Measurements from ENCODE around the gene PACRG. TPM values are rescaled to one million over a fixed set of nuclear protein-coding genes. Genes with fewer than 3 reads are reported as not detected.

Gene PACRG
- total and polyA plus RNA-seq, 10 of the 15 experiments (the other 5 are each of a cell fraction or from before 2014, with no cell fraction given) = not detected

DNA sequence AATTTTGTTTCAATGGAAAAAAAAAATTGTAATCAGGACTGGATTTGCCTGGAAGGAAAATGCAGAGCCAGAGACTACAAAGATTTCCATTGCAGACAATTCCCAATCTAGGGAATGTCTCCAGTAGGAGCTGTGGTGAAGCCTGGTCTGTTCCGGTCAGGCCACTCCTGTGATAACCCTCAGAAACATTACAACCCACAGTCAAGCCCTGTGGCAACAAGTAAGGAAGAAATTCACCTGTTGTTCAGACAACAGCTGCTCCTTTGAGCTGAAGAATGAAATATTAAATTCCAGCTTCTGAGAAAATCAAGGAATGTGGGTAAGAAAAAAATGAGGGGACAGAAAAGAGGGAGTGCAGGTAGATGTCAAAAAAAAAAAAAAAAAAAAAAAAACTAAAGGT is 8.2 kb upstream of the PACRG start (continued):
- TF ChIP-seq, protein P1, sequence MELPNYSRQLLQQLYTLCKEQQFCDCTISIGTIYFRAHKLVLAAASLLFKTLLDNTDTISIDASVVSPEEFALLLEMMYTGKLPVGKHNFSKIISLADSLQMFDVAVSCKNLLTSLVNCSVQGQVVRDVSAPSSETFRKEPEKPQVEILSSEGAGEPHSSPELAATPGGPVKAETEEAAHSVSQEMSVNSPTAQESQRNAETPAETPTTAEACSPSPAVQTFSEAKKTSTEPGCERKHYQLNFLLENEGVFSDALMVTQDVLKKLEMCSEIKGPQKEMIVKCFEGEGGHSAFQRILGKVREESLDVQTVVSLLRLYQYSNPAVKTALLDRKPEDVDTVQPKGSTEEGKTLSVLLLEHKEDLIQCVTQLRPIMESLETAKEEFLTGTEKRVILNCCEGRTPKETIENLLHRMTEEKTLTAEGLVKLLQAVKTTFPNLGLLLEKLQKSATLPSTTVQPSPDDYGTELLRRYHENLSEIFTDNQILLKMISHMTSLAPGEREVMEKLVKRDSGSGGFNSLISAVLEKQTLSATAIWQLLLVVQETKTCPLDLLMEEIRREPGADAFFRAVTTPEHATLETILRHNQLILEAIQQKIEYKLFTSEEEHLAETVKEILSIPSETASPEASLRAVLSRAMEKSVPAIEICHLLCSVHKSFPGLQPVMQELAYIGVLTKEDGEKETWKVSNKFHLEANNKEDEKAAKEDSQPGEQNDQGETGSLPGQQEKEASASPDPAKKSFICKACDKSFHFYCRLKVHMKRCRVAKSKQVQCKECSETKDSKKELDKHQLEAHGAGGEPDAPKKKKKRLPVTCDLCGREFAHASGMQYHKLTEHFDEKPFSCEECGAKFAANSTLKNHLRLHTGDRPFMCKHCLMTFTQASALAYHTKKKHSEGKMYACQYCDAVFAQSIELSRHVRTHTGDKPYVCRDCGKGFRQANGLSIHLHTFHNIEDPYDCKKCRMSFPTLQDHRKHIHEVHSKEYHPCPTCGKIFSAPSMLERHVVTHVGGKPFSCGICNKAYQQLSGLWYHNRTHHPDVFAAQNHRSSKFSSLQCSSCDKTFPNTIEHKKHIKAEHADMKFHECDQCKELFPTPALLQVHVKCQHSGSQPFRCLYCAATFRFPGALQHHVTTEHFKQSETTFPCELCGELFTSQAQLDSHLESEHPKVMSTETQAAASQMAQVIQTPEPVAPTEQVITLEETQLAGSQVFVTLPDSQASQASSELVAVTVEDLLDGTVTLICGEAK (IDR thresholded peaks at IDR 0.05; ENCODE audit: borderline replicate concordance) = no peak

GRCh38 chr6:162721404-162721687 is 6.4 kb upstream of the PACRG start:
- Histone ChIP-seq H4K20me1 (ENCODE audit: control insufficient read depth, insufficient read depth) (no peaks in the 10 kb centered on the region), H3K36me3 (ENCODE audit: control insufficient read depth in 2 of 2, insufficient read depth in 2 of 2, low read length in 1 of 2) (no peaks in the 10 kb centered on the region), H3K4me3 (no peak overlapping the region), H3K27ac (ENCODE audit: control insufficient read depth, insufficient read depth) (no peak overlapping the region), H3K4me1 (ENCODE audit: control insufficient read depth, insufficient read depth, low read length) (no peaks in the 10 kb centered on the region), H3K9me3 (replicated peaks; ENCODE audit: control insufficient read depth, insufficient read depth, low read length) (no peaks in the 10 kb centered on the region), H3K4me2 (ENCODE audit: control insufficient read depth, insufficient read depth) (no peak overlapping the region), H3K79me2 (ENCODE audit: control insufficient read depth, insufficient read depth, low read length) (no peaks in the 10 kb centered on the region), H3K27me3 (replicated peaks in 1 of 2; ENCODE audit: control insufficient read depth in 2 of 2, insufficient read depth in 2 of 2, low read length in 1 of 2) (no peaks in the 10 kb centered on the region), H2AFZ (ENCODE audit: control insufficient read depth, low read depth, low read length) (no peak overlapping the region), H3K9ac (ENCODE audit: control insufficient read depth, insufficient read depth, low read length) (no peak overlapping the region)
- ATAC-seq = no peak
- DNase-seq (ENCODE audit: low read depth, low spot score) = no peak
- FAIRE-seq = no peak
- CTCF ChIA-PET = no interaction called here
- RAD21 ChIA-PET (ENCODE audit: unreplicated experiment) = no interaction called here
- BruUV-seq (replicated peaks) = no TSS peak
- in situ Hi-C loops (cut with MboI) (no loop called here), intact Hi-C loops (cut with micrococcal nuclease; ENCODE audit: unreplicated experiment) (no loop called here)
- SMC1A ChIA-PET (ENCODE audit: uncharacterized antibody, unreplicated experiment) = no interaction called here
- POLR2A ChIA-PET = no interaction called here
- 56% methylated on average over 2 of the region's 2 CpGs for WGBS (ENCODE audit: insufficient coverage, insufficient replicate concordance, low lambda C conversion rate, missing lambda C conversion rate)
- TF ChIP-seq CEBPB (IDR thresholded peaks at IDR 0.05; ENCODE audit: borderline replicate concordance in 1 of 2, low read depth in 2 of 2, low read length in 2 of 2) = no peak
- TF ChIP-seq POU2F2 (IDR thresholded peaks at IDR 0.05; ENCODE audit: borderline replicate concordance, low read depth, low read length) = no peak
- TF ChIP-seq, protein P1 (IDR thresholded peaks at IDR 0.05; ENCODE audit: borderline replicate concordance) = no peak
- no peak for TF ChIP-seq SUPT20H (IDR thresholded peaks at IDR 0.05; ENCODE audit: borderline replicate concordance, control insufficient read depth, low read depth, low read length)
- no peak for TF ChIP-seq CHD4 (IDR thresholded peaks at IDR 0.05)
- no peak for TF ChIP-seq ATF3 (IDR thresholded peaks at IDR 0.05; ENCODE audit: borderline replicate concordance, extremely low read depth, low read depth, low read length)
- TF ChIP-seq, protein P2, sequence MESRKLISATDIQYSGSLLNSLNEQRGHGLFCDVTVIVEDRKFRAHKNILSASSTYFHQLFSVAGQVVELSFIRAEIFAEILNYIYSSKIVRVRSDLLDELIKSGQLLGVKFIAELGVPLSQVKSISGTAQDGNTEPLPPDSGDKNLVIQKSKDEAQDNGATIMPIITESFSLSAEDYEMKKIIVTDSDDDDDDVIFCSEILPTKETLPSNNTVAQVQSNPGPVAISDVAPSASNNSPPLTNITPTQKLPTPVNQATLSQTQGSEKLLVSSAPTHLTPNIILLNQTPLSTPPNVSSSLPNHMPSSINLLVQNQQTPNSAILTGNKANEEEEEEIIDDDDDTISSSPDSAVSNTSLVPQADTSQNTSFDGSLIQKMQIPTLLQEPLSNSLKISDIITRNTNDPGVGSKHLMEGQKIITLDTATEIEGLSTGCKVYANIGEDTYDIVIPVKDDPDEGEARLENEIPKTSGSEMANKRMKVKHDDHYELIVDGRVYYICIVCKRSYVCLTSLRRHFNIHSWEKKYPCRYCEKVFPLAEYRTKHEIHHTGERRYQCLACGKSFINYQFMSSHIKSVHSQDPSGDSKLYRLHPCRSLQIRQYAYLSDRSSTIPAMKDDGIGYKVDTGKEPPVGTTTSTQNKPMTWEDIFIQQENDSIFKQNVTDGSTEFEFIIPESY (IDR thresholded peaks at IDR 0.05) = no peak
- TF ChIP-seq HDAC2 (IDR thresholded peaks at IDR 0.05) = no peak
- no peak for TF ChIP-seq NR2C2 (IDR thresholded peaks at IDR 0.05; ENCODE audit: borderline replicate concordance, control insufficient read depth, insufficient read length, low read depth)
- TF ChIP-seq ZNF217 (IDR thresholded peaks at IDR 0.05) = no peak
- no peak for TF ChIP-seq SRF (IDR thresholded peaks at IDR 0.05; ENCODE audit: low read depth in 2 of 2, low read length in 2 of 2)
- no peak for TF ChIP-seq SIN3A (IDR thresholded peaks at IDR 0.05; ENCODE audit: low read depth, low read length)
